CD4-positive, alpha-beta T cell treated with Interleukin-17A for 4 hours (primary cell): ENCODE results near the gene FAM174C.

ENCODE experiments used
- DNase-seq: peaks from one replicate; pipeline ENCODE4 v3.0.0-alpha.2; 2020; ENCODE audit warnings: mixed read lengths

The FAM174C gene

DNA sequence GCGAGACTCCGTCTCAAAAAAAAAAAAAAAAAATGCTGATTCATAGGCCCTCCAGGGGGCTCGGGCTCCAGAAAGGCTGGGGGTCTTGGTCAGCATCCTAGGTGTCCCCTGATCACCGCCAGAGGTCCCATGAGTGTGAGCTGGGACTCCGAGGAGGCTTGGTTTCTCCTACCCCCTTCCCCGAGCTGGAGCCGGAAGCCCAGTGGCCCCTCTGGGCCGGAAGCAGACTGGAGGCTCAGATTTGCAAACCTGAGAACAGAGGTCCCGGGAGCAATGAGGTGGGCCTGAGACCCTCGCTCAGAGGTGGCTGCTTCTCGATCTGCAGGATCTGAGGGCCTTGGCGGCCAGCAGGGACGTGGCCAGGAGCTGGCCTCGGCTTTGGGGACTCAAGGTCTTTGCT is 51.8 kb downstream of the FAM174C start:
- DNase-seq: peak; percentile 14
